Ecto neural progenitor cell (in vitro differentiated cells): Measurements from ENCODE around the gene HEPACAM2.

ENCODE experiments used
- DNase-seq: peaks from one replicate; pipeline ENCODE4 v3.0.0-alpha.2; 2018; ENCODE audit warnings: low spot score

HEPACAM2 gene

GRCh38 chr7:93226310-93226709 lies at the start of gene HEPACAM2:
Gene HEPACAM2, minus strand, starts transcription at chr7:93226469.
- DNase-seq: no peak

- DNase-seq: no peak
These were observed 39.0 kb upstream of the HEPACAM2 start for GRCh38 chr7:93265220-93265619.

- DNase-seq: no peak
These were observed 36.3 kb upstream of the HEPACAM2 start for GRCh38 chr7:93262535-93262934.

GRCh38 chr7:93258661-93259060 lies 32.4 kb upstream of the HEPACAM2 start:
- no peak for DNase-seq

GRCh38 chr7:93249491-93250148 lies 23.4 kb upstream of the HEPACAM2 start:
- peak; percentile 45 for DNase-seq

- DNase-seq: no peak
These were observed 19.5 kb upstream of the HEPACAM2 start for GRCh38 chr7:93245525-93246432.

- no peak for DNase-seq
These were observed 15.8 kb upstream of the HEPACAM2 start for GRCh38 chr7:93242106-93242505.

- DNase-seq: no peak
These were observed 13.6 kb upstream of the HEPACAM2 start for GRCh38 chr7:93239824-93240223.

- DNase-seq: no peak
These were observed 12.5 kb upstream of the HEPACAM2 start for GRCh38 chr7:93238748-93239147.

GRCh38 chr7:93238131-93238530 lies 11.9 kb upstream of the HEPACAM2 start:
- no peak for DNase-seq

- no peak for DNase-seq
These were observed 9.3 kb upstream of the HEPACAM2 start for GRCh38 chr7:93235541-93235940.

- DNase-seq: no peak
These were observed 6.4 kb upstream of the HEPACAM2 start for GRCh38 chr7:93232673-93233018.

- DNase-seq: peak; percentile 93
These were observed 5.8 kb upstream of the HEPACAM2 start, which contains the start of gene VPS50 for GRCh38 chr7:93231799-93232672. Gene VPS50, plus strand, starts transcription at chr7:93232366. Its CDS starts 102 bp downstream, at chr7:93232468.

- no peak for DNase-seq
These were observed 5.0 kb upstream of the HEPACAM2 start for GRCh38 chr7:93231259-93231658.

- no peak for DNase-seq
These were observed 2.0 kb upstream of the HEPACAM2 start for GRCh38 chr7:93228302-93228701.

GRCh38 chr7:93219868-93220267 lies 6.4 kb downstream of the HEPACAM2 start:
- no peak for DNase-seq

- no peak for DNase-seq
These were observed 7.1 kb downstream of the HEPACAM2 start for GRCh38 chr7:93218997-93219827.

GRCh38 chr7:93212881-93213280 lies 13.4 kb downstream of the HEPACAM2 start:
- no peak for DNase-seq

- DNase-seq: no peak
These were observed 14.9 kb downstream of the HEPACAM2 start for GRCh38 chr7:93211228-93211818.

- DNase-seq: no peak
These were observed 21.2 kb downstream of the HEPACAM2 start for GRCh38 chr7:93205046-93205445.

GRCh38 chr7:93203496-93203895 lies 22.8 kb downstream of the HEPACAM2 start:
- no peak for DNase-seq
